Epithelial cell of proximal tubule (primary cell): Measurements from ENCODE around the gene FOXF2. TPM values are rescaled to one million over a fixed set of nuclear protein-coding genes. Genes with fewer than 3 reads are reported as not detected.
"Not testable (repeated sequence)": the region's sequence is repeated elsewhere in the genome, so short reads cannot be mapped to it uniquely, and the experiment has no call there.

Experiments
- DNase-seq: peaks from one replicate; pipeline ENCODE4 v3.0.0-alpha.2; 2011; ENCODE audit warnings: low read depth
- H3K4me3 ChIP-seq: 2 replicates; pipeline ENCODE4 v1.5.1; 2011; ENCODE audit warnings: low read depth, mild to moderate bottlenecking, low read length
- CTCF ChIP-seq: conservative IDR thresholded peaks from 2 replicates; pipeline ENCODE4 v1.5.1; 2012; ENCODE audit warnings: low read depth, mild to moderate bottlenecking, low read length
- total RNA-seq: library from RNA; depleted of rRNA; stranded (reverse); fragments of >200 nt; gene quantifications from 2 replicates; pipeline ENCODE4 v1.2.3, GENCODE V29; 2015

Gene FOXF2
- not detected in 2 replicates for total RNA-seq

- no peak within 1 kb of the TSS for H3K4me3 ChIP-seq
- DNase-seq = no peak
- no peak for TF ChIP-seq CTCF
Measured at GRCh38 chr6:1389369-1390132, at the start of gene FOXF2. TSS of gene FOXF2 (plus strand) at chr6:1389576. CDS start at chr6:1389948, 372 bp downstream.

GRCh38 chr6:1346101-1346500 is 43.3 kb upstream of the FOXF2 start:
- DNase-seq = no peak
- no peak for TF ChIP-seq CTCF

GRCh38 chr6:1346558-1347091 is 42.8 kb upstream of the FOXF2 start:
- TF ChIP-seq CTCF = no peak
- DNase-seq = no peak
- no peak overlapping the region for H3K4me3 ChIP-seq

More at GRCh38 chr6:1346101-1346500, 43.3 kb upstream of the FOXF2 start:
- H3K4me3 ChIP-seq = no peak overlapping the region

DNA sequence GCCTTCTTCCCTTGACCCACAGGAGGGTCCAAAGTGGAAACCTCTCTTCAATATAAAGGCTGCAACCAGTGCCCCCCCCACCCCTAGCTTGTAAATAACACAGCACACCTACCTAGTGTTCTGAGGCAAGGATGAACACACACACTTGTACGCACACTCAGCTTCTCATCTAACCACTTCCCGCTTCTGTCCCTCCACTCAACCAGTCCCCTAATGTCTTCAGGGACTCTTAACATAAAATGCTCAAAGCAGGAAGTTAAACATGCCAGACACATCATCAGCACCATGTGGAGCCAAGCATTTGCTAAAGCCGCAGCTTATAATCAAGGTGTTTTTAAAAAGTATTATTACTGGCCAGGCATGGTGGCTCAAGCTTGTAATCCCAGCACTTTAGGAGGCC is 42.2 kb upstream of the FOXF2 start:
- DNase-seq = no peak
- TF ChIP-seq CTCF = no peak
- no peak overlapping the region for H3K4me3 ChIP-seq

GRCh38 chr6:1348675-1349074 is 40.7 kb upstream of the FOXF2 start:
- no peak for DNase-seq
- H3K4me3 ChIP-seq = no peak overlapping the region
- no peak for TF ChIP-seq CTCF

DNA sequence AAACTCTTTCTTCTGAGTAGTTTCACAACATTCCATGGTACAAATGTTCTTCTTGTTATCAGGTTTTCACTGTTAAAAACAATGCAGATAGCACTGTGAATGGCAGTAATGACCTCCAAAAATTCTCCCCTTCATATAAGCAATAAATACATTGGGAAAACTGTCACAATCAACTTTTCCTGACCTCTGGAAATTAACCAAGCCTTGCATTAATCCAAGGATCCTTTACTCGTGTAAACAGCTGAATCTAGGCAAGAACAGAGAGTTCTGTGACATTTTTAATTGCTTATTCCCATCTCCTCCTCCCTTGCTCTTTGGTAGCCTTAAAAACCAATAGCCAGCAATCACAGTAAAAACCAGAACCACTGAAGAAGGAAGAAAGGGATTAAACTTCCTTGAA is 39.7 kb upstream of the FOXF2 start:
- no peak overlapping the region for H3K4me3 ChIP-seq
- DNase-seq = no peak
- TF ChIP-seq CTCF = no peak

DNA sequence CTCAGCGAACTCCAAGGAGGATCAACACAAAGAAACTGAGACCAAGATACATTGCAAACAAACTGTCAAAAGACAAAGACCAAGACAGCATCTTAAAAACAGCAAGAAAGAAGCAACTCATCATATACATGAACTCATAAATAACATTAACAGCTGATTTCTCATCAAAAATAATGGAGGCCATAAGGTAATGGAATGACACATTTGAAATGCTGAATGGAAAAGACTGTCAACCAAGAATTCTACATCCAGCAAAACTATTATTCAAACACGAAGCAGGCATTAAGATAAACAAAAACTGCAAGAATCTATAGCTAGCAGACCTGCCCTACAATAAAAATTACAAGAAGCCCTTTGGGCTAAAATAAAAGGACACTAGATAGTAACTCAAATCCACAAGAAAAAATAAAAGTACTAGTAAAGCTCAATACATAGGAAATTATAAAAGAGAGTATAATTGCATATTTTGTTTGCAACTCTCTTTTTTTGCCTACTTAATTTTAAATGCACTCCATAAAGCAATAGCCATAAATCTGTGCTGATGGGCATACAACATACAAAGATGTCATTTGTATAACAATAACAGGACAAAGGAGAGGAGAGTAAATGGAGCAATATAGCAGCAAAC is 37.9 kb upstream of the FOXF2 start:
- no peak for DNase-seq
- H3K4me3 ChIP-seq = no peak overlapping the region
- no peak for TF ChIP-seq CTCF

- H3K4me3 ChIP-seq, DNase-seq: not testable (repeated sequence)
Measured at GRCh38 chr6:1355068-1355467, 34.3 kb upstream of the FOXF2 start.

DNA sequence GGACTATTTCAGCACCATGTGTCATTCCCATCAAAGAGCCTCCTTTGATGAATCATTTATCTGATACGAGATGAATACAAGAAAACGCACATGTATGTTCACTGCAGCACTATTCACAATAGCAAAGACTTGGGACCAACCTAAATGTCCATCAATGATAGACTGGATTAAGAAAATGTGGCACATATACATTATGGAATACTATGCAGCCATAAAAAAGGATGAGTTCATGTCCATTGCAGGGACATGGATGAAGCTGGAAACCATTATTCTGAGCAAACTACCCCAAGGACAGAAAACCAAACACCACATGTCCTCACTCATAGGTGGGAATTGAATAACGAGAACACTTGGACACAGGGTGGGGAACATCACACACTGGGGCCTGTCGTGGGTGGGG is 27.7 kb upstream of the FOXF2 start:
- H3K4me3 ChIP-seq, DNase-seq: not testable (repeated sequence)
